Neuronal stem cell (in vitro differentiated cells): ENCODE measurements around the gene SHH.
"Not testable (repeated sequence)": the region's sequence is repeated elsewhere in the genome, so short reads cannot be mapped to it uniquely, and the experiment has no call there.

Experiments used
- DNase-seq: peaks from one replicate; pipeline ENCODE4 v3.0.0-alpha.2; 2013; ENCODE audit warnings: low spot score
- H2AFZ ChIP-seq: one replicate; pipeline ENCODE4 v1.6.1; 2013; ENCODE audit warnings: mild to moderate bottlenecking, low read length, inconsistent platforms
- H2AK5ac ChIP-seq: 2 replicates; pipeline ENCODE4 v1.6.1; 2013; ENCODE audit warnings: low read depth, mild to moderate bottlenecking, inconsistent platforms, low read length, moderate library complexity, mixed read lengths
- H2BK120ac ChIP-seq: 2 replicates; pipeline ENCODE4 v1.6.1; 2013; ENCODE audit warnings: low read depth, mild to moderate bottlenecking, inconsistent platforms, low read length, moderate library complexity, mixed read lengths
- H2BK12ac ChIP-seq: one replicate; pipeline ENCODE4 v1.6.1; 2013; ENCODE audit warnings: low read length, inconsistent platforms
- H2BK15ac ChIP-seq: 2 replicates; pipeline ENCODE4 v1.6.1; 2013; ENCODE audit warnings: mild to moderate bottlenecking, low read length, inconsistent platforms, mixed read lengths
- H2BK5ac ChIP-seq: one replicate; pipeline ENCODE4 v1.6.1; 2013; ENCODE audit warnings: inconsistent platforms, mild to moderate bottlenecking, low read length, moderate library complexity
- H3K14ac ChIP-seq: one replicate; pipeline ENCODE4 v1.6.1; 2013; ENCODE audit warnings: low read length, inconsistent platforms
- H3K18ac ChIP-seq: 2 replicates; pipeline ENCODE4 v1.6.1; 2013; ENCODE audit warnings: low read length, inconsistent platforms
- H3K23ac ChIP-seq: 2 replicates; pipeline ENCODE4 v1.6.1; 2013; ENCODE audit warnings: low read depth, mild to moderate bottlenecking, mixed read lengths, low read length, inconsistent platforms; ENCODE audit not compliant: poor library complexity
- H3K27ac ChIP-seq: replicated peaks from 3 replicates; pipeline ENCODE4 v1.5.1; 2013; ENCODE audit warnings: low read length, inconsistent platforms
- H3K27me3 ChIP-seq, 3 experiments: 2 replicates each; pipeline ENCODE4 v1.6.1; 2013; ENCODE audit warnings: low read length in 3 of 3, mild to moderate bottlenecking in 2 of 3, inconsistent platforms in 1 of 3, low read depth in 1 of 3, mixed read lengths in 1 of 3, moderate library complexity in 1 of 3; ENCODE audit not compliant: control insufficient read depth in 3 of 3, insufficient read depth in 3 of 3
- H3K36me3 ChIP-seq, 2 donors: replicated peaks in 1 of 2; 2 replicates each; pipeline ENCODE4 v1.6.1; 2013; ENCODE audit warnings: low read length in 2 of 2; ENCODE audit not compliant: control insufficient read depth in 2 of 2, insufficient read depth in 2 of 2
- H3K4ac ChIP-seq: 2 replicates; pipeline ENCODE4 v1.6.1; 2013; ENCODE audit warnings: inconsistent platforms, mild to moderate bottlenecking, low read length, moderate library complexity
- H3K4me1 ChIP-seq, 2 donors: 1 replicate in 1 of 2; 2 replicates in 1 of 2; pipeline ENCODE4 v1.6.1; 2013; ENCODE audit warnings: low read length in 2 of 2, low read depth in 1 of 2; ENCODE audit not compliant: control insufficient read depth in 2 of 2, insufficient read depth in 1 of 2
- H3K4me2 ChIP-seq: one replicate; pipeline ENCODE4 v1.6.1; 2013; ENCODE audit warnings: mild to moderate bottlenecking, low read length, inconsistent platforms; ENCODE audit not compliant: insufficient read depth, poor library complexity, severe bottlenecking
- H3K4me3 ChIP-seq, 2 donors: 2 replicates each; pipeline ENCODE4 v1.5.1; 2013; ENCODE audit warnings: low read length in 2 of 2, mild to moderate bottlenecking in 2 of 2, inconsistent platforms in 1 of 2, moderate library complexity in 1 of 2
- H3K79me1 ChIP-seq: one replicate; pipeline ENCODE4 v1.6.1; 2013; ENCODE audit warnings: low read depth, mild to moderate bottlenecking, inconsistent platforms, low read length, moderate library complexity
- H3K9ac ChIP-seq: one replicate; pipeline ENCODE4 v1.6.1; 2013; ENCODE audit warnings: mild to moderate bottlenecking, low read depth, low read length, inconsistent platforms; ENCODE audit not compliant: poor library complexity
- H3K9me3 ChIP-seq, 2 donors: replicated peaks in 1 of 2; 2 replicates each; pipeline versions ENCODE3 to v1.6.1; 2013; ENCODE audit warnings: low read length in 2 of 2, mild to moderate bottlenecking in 2 of 2, inconsistent platforms in 1 of 2, low read depth in 1 of 2, mixed read lengths in 1 of 2, moderate library complexity in 1 of 2; ENCODE audit not compliant: control insufficient read depth in 2 of 2, insufficient read depth in 1 of 2
- H4K8ac ChIP-seq: one replicate; pipeline ENCODE4 v1.6.1; 2013; ENCODE audit warnings: low read depth, mild to moderate bottlenecking, inconsistent platforms, low read length, moderate library complexity
- H4K91ac ChIP-seq: one replicate; pipeline ENCODE4 v1.6.1; 2013; ENCODE audit warnings: low read length, low read depth, mild to moderate bottlenecking, inconsistent platforms; ENCODE audit not compliant: poor library complexity
- WGBS, 2 donors: extraction: QIAGEN DNeasy Blood & Tissue Kit; methylation state at CpG; one replicate each; pipeline ENCODE4 v1.1.7; 2013; ENCODE audit warnings: missing lambda C conversion rate in 2 of 2, mixed read lengths in 1 of 2; ENCODE audit not compliant: insufficient read length in 2 of 2, insufficient replicate concordance in 1 of 2; ENCODE audit errors: extremely low coverage in 2 of 2; 5-methylcytosine and 5-hydroxymethylcytosine counted together

The SHH gene

GRCh38 chr7:155838312-155838711 is 26.0 kb upstream of the SHH start:
- whole genome bisulfite sequencing, 2 donors: no CpG with 5 or more reads among the region's 12 CpGs
- peaks cover 0 to 48% (median 0%) of the 10 kb centered on the region in 3 experiments for H3K27me3 ChIP-seq
- not testable (repeated sequence) for H3K9me3 ChIP-seq, H3K4me3 ChIP-seq, H3K9ac ChIP-seq, H3K36me3 ChIP-seq, H3K4ac ChIP-seq, H3K14ac ChIP-seq, H2BK12ac ChIP-seq, H4K8ac ChIP-seq, H3K79me1 ChIP-seq, H2BK120ac ChIP-seq, H3K18ac ChIP-seq, H2AFZ ChIP-seq, H3K23ac ChIP-seq, H3K4me2 ChIP-seq, H2BK15ac ChIP-seq, H3K27ac ChIP-seq, H2AK5ac ChIP-seq, H4K91ac ChIP-seq, H2BK5ac ChIP-seq, DNase-seq
- H3K4me1 ChIP-seq: peaks cover 0 to 11% of the 10 kb centered on the region in 2 donors

- Histone ChIP-seq H2AK5ac (peak overlapping the region; percentile 12), H2BK5ac (no peak overlapping the region), H3K9me3 (peaks cover 0 to 1% of the 10 kb centered on the region in 2 donors), H3K18ac (peak overlapping the region; percentile 68), H2AFZ (no peak overlapping the region), H4K8ac (no peak overlapping the region), H3K23ac (no peak overlapping the region), H3K4ac (no peak overlapping the region), H2BK15ac (no peak overlapping the region), H3K14ac (no peak overlapping the region), H3K36me3 (no peaks in the 10 kb centered on the region), H3K79me1 (no peaks in the 10 kb centered on the region), H2BK120ac (no peak overlapping the region), H3K4me3 (no peak overlapping the region), H3K27me3 (peaks cover 0 to 61% (median 0%) of the 10 kb centered on the region in 3 experiments), H3K27ac (no peak overlapping the region), H2BK12ac (no peak overlapping the region), H3K4me2 (no peak overlapping the region), H3K9ac (no peak overlapping the region), H3K4me1 (peaks cover 0 to 11% of the 10 kb centered on the region in 2 donors), H4K91ac (no peak overlapping the region)
- no CpG with 5 or more reads among the region's 3 CpGs for WGBS, 2 donors
- DNase-seq: no peak
These were observed 24.8 kb upstream of the SHH start for GRCh38 chr7:155837126-155837479.

- WGBS, 2 donors: no CpG with 5 or more reads among the region's 28 CpGs
- DNase-seq: no peak
These were observed 24.2 kb upstream of the SHH start for GRCh38 chr7:155836216-155837125.

GRCh38 chr7:155835446-155836215 is 23.4 kb upstream of the SHH start:
- peak overlapping the region; percentile 57 for H2BK120ac ChIP-seq
- no CpG with 5 or more reads among the region's 14 CpGs for WGBS, 2 donors
- peak overlapping the region; percentile 87 for H3K18ac ChIP-seq
- H3K36me3 ChIP-seq: no peaks in the 10 kb centered on the region
- no peak overlapping the region for H3K27ac ChIP-seq
- H3K14ac ChIP-seq: no peak overlapping the region
- peak overlapping the region; percentile 68 for H2AK5ac ChIP-seq
- no peak overlapping the region for H4K8ac ChIP-seq
- no peak overlapping the region for H3K4me2 ChIP-seq
- H3K23ac ChIP-seq: peak overlapping the region; percentile 34
- H3K9ac ChIP-seq: no peak overlapping the region
- H2BK15ac ChIP-seq: no peak overlapping the region
- no peak overlapping the region for H3K4ac ChIP-seq
- H3K79me1 ChIP-seq: no peaks in the 10 kb centered on the region
- H3K4me3 ChIP-seq: no peak overlapping the region
- no peak overlapping the region for H2BK5ac ChIP-seq
- no peak overlapping the region for H2BK12ac ChIP-seq
- peaks cover 0 to 63% (median 0%) of the 10 kb centered on the region in 3 experiments for H3K27me3 ChIP-seq
- no peak overlapping the region for H4K91ac ChIP-seq
- H3K4me1 ChIP-seq: peaks cover 0 to 10% of the 10 kb centered on the region in 2 donors
- H2AFZ ChIP-seq: no peak overlapping the region
- peaks cover 0 to 1% of the 10 kb centered on the region in 2 donors for H3K9me3 ChIP-seq
- no peak for DNase-seq

More at GRCh38 chr7:155836216-155837125, 24.2 kb upstream of the SHH start:
- Histone ChIP-seq H2BK12ac (no peak overlapping the region), H3K23ac (no peak overlapping the region), H3K4ac (no peak overlapping the region), H3K27ac (no peak overlapping the region), H2BK120ac (no peak overlapping the region), H2AFZ (no peak overlapping the region), H3K36me3 (no peaks in the 10 kb centered on the region), H3K4me3 (no peak overlapping the region), H3K4me1 (peaks cover 0 to 11% of the 10 kb centered on the region in 2 donors), H2BK15ac (no peak overlapping the region), H3K79me1 (no peaks in the 10 kb centered on the region), H2AK5ac (peak overlapping the region; percentile 12), H3K9ac (no peak overlapping the region), H3K27me3 (peaks cover 0 to 66% (median 0%) of the 10 kb centered on the region in 3 experiments), H3K4me2 (no peak overlapping the region), H4K91ac (no peak overlapping the region), H3K9me3 (peaks cover 0 to 1% of the 10 kb centered on the region in 2 donors), H3K14ac (no peak overlapping the region), H4K8ac (no peak overlapping the region), H2BK5ac (no peak overlapping the region), H3K18ac (peak overlapping the region; percentile 68)
